ELF-1 (cell line): ENCODE measurements around the gene SFSWAP.
A peak's percentile ranks its signal among the peaks of the same experiment; 100 is the strongest.
"Not testable (repeated sequence)": the region's sequence is repeated elsewhere in the genome, so short reads cannot be mapped to it uniquely, and the experiment has no call there.

ENCODE experiments used
- DNase-seq: peaks from one replicate; pipeline ENCODE4 v3.0.0-alpha.2; 2016; ENCODE audit warnings: low read depth, low spot score

Gene SFSWAP

GRCh38 chr12:131702573-131702877 lies 8.4 kb upstream of the SFSWAP start:
- no peak for DNase-seq

- no peak for DNase-seq
Measured at GRCh38 chr12:131703161-131703560, 7.7 kb upstream of the SFSWAP start.

GRCh38 chr12:131704509-131704908 lies 6.4 kb upstream of the SFSWAP start:
- DNase-seq = no peak

GRCh38 chr12:131706709-131707108 lies 4.2 kb upstream of the SFSWAP start:
- DNase-seq = not testable (repeated sequence)

- DNase-seq = no peak
Measured at GRCh38 chr12:131709226-131709625, 1.7 kb upstream of the SFSWAP start.

GRCh38 chr12:131711551-131712205 lies 788 bp downstream of the SFSWAP start:
- DNase-seq = peak; percentile 11

GRCh38 chr12:131713349-131713748 lies 2.5 kb downstream of the SFSWAP start:
- no peak for DNase-seq

- no peak for DNase-seq
Measured at GRCh38 chr12:131714759-131715158, 3.9 kb downstream of the SFSWAP start.

- DNase-seq = no peak
Measured at GRCh38 chr12:131716282-131716681, 5.4 kb downstream of the SFSWAP start.

- DNase-seq = no peak
Measured at GRCh38 chr12:131720241-131720640, 9.4 kb downstream of the SFSWAP start.

GRCh38 chr12:131720921-131721320 lies 10.0 kb downstream of the SFSWAP start:
- no peak for DNase-seq

- DNase-seq = no peak
Measured at GRCh38 chr12:131721548-131721947, 10.7 kb downstream of the SFSWAP start.

- DNase-seq = peak; percentile 22
Measured at GRCh38 chr12:131723532-131723931, 12.6 kb downstream of the SFSWAP start.

- no peak for DNase-seq
Measured at GRCh38 chr12:131724534-131724933, 13.6 kb downstream of the SFSWAP start.

- DNase-seq = no peak
Measured at GRCh38 chr12:131725503-131725902, 14.6 kb downstream of the SFSWAP start.

- no peak for DNase-seq
Measured at GRCh38 chr12:131728720-131729119, 17.8 kb downstream of the SFSWAP start.

- DNase-seq = no peak
Measured at GRCh38 chr12:131729254-131729955, 18.5 kb downstream of the SFSWAP start.

GRCh38 chr12:131732996-131733615 lies 22.2 kb downstream of the SFSWAP start:
- DNase-seq = no peak

- no peak for DNase-seq
Measured at GRCh38 chr12:131733874-131734273, 23.0 kb downstream of the SFSWAP start.

GRCh38 chr12:131734336-131735152 lies 23.7 kb downstream of the SFSWAP start:
- DNase-seq = no peak

- no peak for DNase-seq
Measured at GRCh38 chr12:131735153-131735456, 24.2 kb downstream of the SFSWAP start.
